K562 (cell line): Measurements from ENCODE around the gene CMBL. TPM values are rescaled to one million over a fixed set of nuclear protein-coding genes. Genes with fewer than 3 reads are reported as not detected.

Experiments
- ADNP ChIP-seq: fragments of 200-800 bp; sonication (Bioruptor generic); IDR thresholded peaks from 2 replicates; pipeline ENCODE4 v1.6.1; 2016; ENCODE audit warnings: missing genetic modification characterization, missing compliant biosample characterization
- CBFB ChIP-seq: sonication (generic); formaldehyde crosslinking; IDR thresholded peaks from 2 replicates; pipeline ENCODE4 v1.4.0; 2020; ENCODE audit warnings: mild to moderate bottlenecking, missing genetic modification reagents
- COPS2 ChIP-seq: fragments of 450-650 bp; conservative IDR thresholded peaks from 2 replicates; pipeline ENCODE4 v1.6.1; 2016; ENCODE audit warnings: mild to moderate bottlenecking, moderate library complexity
- DACH1 ChIP-seq: fragments of 450-650 bp; IDR thresholded peaks from 2 replicates; pipeline ENCODE4 v1.6.1; 2018; ENCODE audit not compliant: partially characterized antibody
- ELF2 ChIP-seq: fragments of 250-450 bp; sonication (Bioruptor Pico); IDR thresholded peaks from 2 replicates; pipeline ENCODE4 v1.5.0; 2021; ENCODE audit warnings: mild to moderate bottlenecking
- FOXJ2 ChIP-seq: fragments of 200-800 bp; sonication (Bioruptor generic); IDR thresholded peaks from 2 replicates; pipeline ENCODE4 v1.6.1; 2016; ENCODE audit warnings: missing genetic modification characterization, missing compliant biosample characterization
- GABPB2 ChIP-seq: fragments of 250-450 bp; sonication (Bioruptor Pico); conservative IDR thresholded peaks from 2 replicates; pipeline ENCODE4 v1.5.1; 2021; ENCODE audit warnings: mild to moderate bottlenecking
- HNRNPH1 ChIP-seq: fragments of 200-400 bp; formaldehyde crosslinking; optimal IDR thresholded peaks from 2 replicates; pipeline ENCODE3; 2017; ENCODE audit warnings: low read depth, mild to moderate bottlenecking, low read length, moderate library complexity
- ID3 ChIP-seq, 2 experiments: fragments of 250-450 bp in 1 of 2; fragments of 450-650 bp in 1 of 2; sonication (Bioruptor Pico) in 1 of 2; IDR thresholded peaks; 2 replicates each; pipeline versions ENCODE4 v1.6.1 to v1.8.0; 2016 to 2021; ENCODE audit warnings: mild to moderate bottlenecking in 2 of 2, moderate library complexity in 2 of 2, missing compliant biosample characterization in 1 of 2, missing genetic modification characterization in 1 of 2
- IRF1 ChIP-seq: sonication (generic); formaldehyde crosslinking; IDR thresholded peaks from 2 replicates; pipeline ENCODE4 v1.8.0; 2022; ENCODE audit warnings: missing genetic modification reagents, mild to moderate bottlenecking, borderline replicate concordance
- LCOR ChIP-seq: sonication (generic); formaldehyde crosslinking; IDR thresholded peaks from 2 replicates; pipeline ENCODE4 v1.8.0; 2022; ENCODE audit warnings: mild to moderate bottlenecking, missing genetic modification reagents
- NKRF ChIP-seq: fragments of 450-650 bp; IDR thresholded peaks from 2 replicates; pipeline ENCODE4 v1.6.1; 2016; ENCODE audit warnings: borderline replicate concordance
- SMAD4 ChIP-seq: fragments of 250-450 bp; sonication (Bioruptor Pico); conservative IDR thresholded peaks from 2 replicates; pipeline ENCODE4 v1.8.0; 2021; ENCODE audit warnings: inconsistent platforms, mild to moderate bottlenecking, moderate library complexity
- TGIF2 ChIP-seq: sonication (generic); formaldehyde crosslinking; IDR thresholded peaks from 2 replicates; pipeline ENCODE4 v1.8.1; 2022; ENCODE audit warnings: mild to moderate bottlenecking, missing genetic modification reagents, moderate library complexity
- YY1 ChIP-seq, 3 experiments: IDR thresholded peaks; 2 replicates each; pipeline ENCODE4 v1.6.1; 2011; ENCODE audit warnings: low read length in 2 of 3, mild to moderate bottlenecking in 2 of 3, moderate library complexity in 2 of 3, borderline replicate concordance in 1 of 3, control low read depth in 1 of 3, low read depth in 1 of 3; ENCODE audit not compliant: insufficient read depth in 3 of 3, insufficient replicate concordance in 2 of 3, control insufficient read depth in 1 of 3, insufficient read length in 1 of 3; ENCODE audit errors: extremely low read depth in 1 of 3
- ZBTB7A ChIP-seq: IDR thresholded peaks from 2 replicates; pipeline ENCODE4 v1.6.1; 2011; ENCODE audit warnings: low read depth, mild to moderate bottlenecking, low read length, moderate library complexity, borderline replicate concordance; ENCODE audit not compliant: control insufficient read depth
- ZKSCAN8 ChIP-seq: fragments of 200-800 bp; sonication (Bioruptor generic); IDR thresholded peaks from 2 replicates; pipeline ENCODE4 v1.6.1; 2016; ENCODE audit warnings: missing genetic modification characterization, missing compliant biosample characterization
- ZNF24 ChIP-seq: fragments of 450-650 bp; IDR thresholded peaks from 2 replicates; pipeline ENCODE4 v1.6.1; 2016
- ZNF507 ChIP-seq: conservative IDR thresholded peaks from 2 replicates; pipeline ENCODE4 v1.6.1; 2017; ENCODE audit warnings: missing genetic modification characterization, missing compliant biosample characterization
- ZNF561 ChIP-seq: fragments of 450-650 bp; formaldehyde crosslinking; conservative IDR thresholded peaks from 2 replicates; pipeline ENCODE4 v1.4.0; 2020; ENCODE audit warnings: mild to moderate bottlenecking, moderate library complexity
- polyA plus RNA-seq, 8 experiments: library from polyadenylated mRNA; depleted of rRNA in 4 of 8; stranded (reverse) in 5 of 8; unstranded in 3 of 8; fragments of >200 nt; fragmentation: Nextera tagmentation in 2 of 8; fragmentation: Illumina TruSeq in 1 of 8; extraction: Ambion mirVana in 2 of 8; extraction: Trizol in 1 of 8; gene quantifications; 2 replicates each; pipeline versions ENCODE4 v1.2.1 to v1.2.3, GENCODE V29; 2011 to 2014; ENCODE audit warnings: inconsistent platforms in 1 of 8, missing spikeins in 1 of 8
- total RNA-seq, 7 experiments: library from RNA; depleted of rRNA in 6 of 7; stranded (reverse); fragments of >200 nt in 6 of 7; fragmentation: Illumina TruSeq in 2 of 7; extraction: Trizol in 2 of 7; gene quantifications; 2 replicates each; pipeline versions ENCODE4 v1.2.1 to v1.2.3, GENCODE V29; 2011 to 2021; ENCODE audit warnings: low replicate concordance in 1 of 7

Gene CMBL
- total and polyA plus RNA-seq, 9 of the 15 experiments (the other 6 are each of a cell fraction or from before 2014, with no cell fraction given): 22.6 to 192 (median 71.1) TPM

- TF ChIP-seq YY1 (IDR thresholded peaks at IDR 0.05; ENCODE audit: borderline replicate concordance in 1 of 3, control insufficient read depth in 1 of 3, extremely low read depth in 1 of 3, insufficient read depth in 3 of 3, insufficient read length in 1 of 3, insufficient replicate concordance in 2 of 3, low read depth in 1 of 3, low read length in 2 of 3): peak in 2 of 3 experiments; percentile 81 to 90
- peak; percentile 68 for TF ChIP-seq ZBTB7A
- no peak; the same call in 1 of the 2 replicates for TF ChIP-seq ID3 (CRISPR knock-in tag; IDR thresholded peaks at IDR 0.05)
- peak; percentile 83; the same call in 1 of the 2 replicates for TF ChIP-seq ID3 (tag; IDR thresholded peaks at IDR 0.05)
- TF ChIP-seq GABPB2 (CRISPR knock-in tag): 0 out of 2 replicates have a peak, but pooled peaks have one; percentile 48
- no peak for TF ChIP-seq IRF1 (CRISPR knock-in tag)
- no peak for TF ChIP-seq ADNP (tag)
- peak; percentile 78; the same call in 1 of the 2 replicates for TF ChIP-seq CBFB (CRISPR knock-in tag)
- no peak; the same call in 1 of the 2 replicates for TF ChIP-seq SMAD4 (CRISPR knock-in tag)
- no peak for TF ChIP-seq ZNF24
- TF ChIP-seq ZNF507 (tag): no peak
- TF ChIP-seq ZKSCAN8 (CRISPR knock-in tag): no peak
- TF ChIP-seq ELF2 (CRISPR knock-in tag): no peak
- TF ChIP-seq NKRF: peak; percentile 95
- TF ChIP-seq COPS2: no peak
- TF ChIP-seq LCOR (CRISPR knock-in tag): peak; percentile 94
- no peak for TF ChIP-seq ZNF561
- no peak for TF ChIP-seq TGIF2 (CRISPR knock-in tag)
- TF ChIP-seq HNRNPH1: no peak
- TF ChIP-seq FOXJ2 (tag): no peak
- TF ChIP-seq DACH1: no peak
Observed at GRCh38 chr5:10249948-10250805, 57.5 kb downstream of the CMBL start, which contains the start of gene CCT5 (continued).
